ENCODE measurements around the gene DNAJC13. TPM values are rescaled to one million over a fixed set of nuclear protein-coding genes. Genes with fewer than 3 reads are reported as not detected.

DNAJC13 gene
- total RNA-seq, 1 experiment from 2014 or later: 28.8 TPM

GRCh38 chr3:132486099-132486498, 68.8 kb downstream of the DNAJC13 start:
- ChIA-PET CTCF (no interaction called here), RAD21 (ENCODE audit: low non-redundant PET in 1 of 2, low total read pairs in 2 of 2, uncharacterized antibody in 2 of 2, unreplicated experiment in 2 of 2) (no interaction called here), POLR2A (no interaction called here)
- TF ChIP-seq CBX3 (IDR thresholded peaks at IDR 0.05; ENCODE audit: low read depth): no peak
- TF ChIP-seq POLR2AphosphoS5 (IDR thresholded peaks at IDR 0.05; ENCODE audit: low read depth, low read length): no peak
- TF ChIP-seq MAX (IDR thresholded peaks at IDR 0.05): no peak
- TF ChIP-seq, protein P1, sequence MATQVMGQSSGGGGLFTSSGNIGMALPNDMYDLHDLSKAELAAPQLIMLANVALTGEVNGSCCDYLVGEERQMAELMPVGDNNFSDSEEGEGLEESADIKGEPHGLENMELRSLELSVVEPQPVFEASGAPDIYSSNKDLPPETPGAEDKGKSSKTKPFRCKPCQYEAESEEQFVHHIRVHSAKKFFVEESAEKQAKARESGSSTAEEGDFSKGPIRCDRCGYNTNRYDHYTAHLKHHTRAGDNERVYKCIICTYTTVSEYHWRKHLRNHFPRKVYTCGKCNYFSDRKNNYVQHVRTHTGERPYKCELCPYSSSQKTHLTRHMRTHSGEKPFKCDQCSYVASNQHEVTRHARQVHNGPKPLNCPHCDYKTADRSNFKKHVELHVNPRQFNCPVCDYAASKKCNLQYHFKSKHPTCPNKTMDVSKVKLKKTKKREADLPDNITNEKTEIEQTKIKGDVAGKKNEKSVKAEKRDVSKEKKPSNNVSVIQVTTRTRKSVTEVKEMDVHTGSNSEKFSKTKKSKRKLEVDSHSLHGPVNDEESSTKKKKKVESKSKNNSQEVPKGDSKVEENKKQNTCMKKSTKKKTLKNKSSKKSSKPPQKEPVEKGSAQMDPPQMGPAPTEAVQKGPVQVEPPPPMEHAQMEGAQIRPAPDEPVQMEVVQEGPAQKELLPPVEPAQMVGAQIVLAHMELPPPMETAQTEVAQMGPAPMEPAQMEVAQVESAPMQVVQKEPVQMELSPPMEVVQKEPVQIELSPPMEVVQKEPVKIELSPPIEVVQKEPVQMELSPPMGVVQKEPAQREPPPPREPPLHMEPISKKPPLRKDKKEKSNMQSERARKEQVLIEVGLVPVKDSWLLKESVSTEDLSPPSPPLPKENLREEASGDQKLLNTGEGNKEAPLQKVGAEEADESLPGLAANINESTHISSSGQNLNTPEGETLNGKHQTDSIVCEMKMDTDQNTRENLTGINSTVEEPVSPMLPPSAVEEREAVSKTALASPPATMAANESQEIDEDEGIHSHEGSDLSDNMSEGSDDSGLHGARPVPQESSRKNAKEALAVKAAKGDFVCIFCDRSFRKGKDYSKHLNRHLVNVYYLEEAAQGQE (IDR thresholded peaks at IDR 0.05; ENCODE audit: low read depth): no peak
- no peak for TF ChIP-seq ATF3 (IDR thresholded peaks at IDR 0.05)
- TF ChIP-seq ZFX (IDR thresholded peaks at IDR 0.05): no peak
- TF ChIP-seq SRF (IDR thresholded peaks at IDR 0.05; ENCODE audit: low read depth): no peak
- TF ChIP-seq EZH2phosphoT487 (IDR thresholded peaks at IDR 0.05; ENCODE audit: borderline replicate concordance): no peak
- no peak for TF ChIP-seq EZH2 (IDR thresholded peaks at IDR 0.05)
- no peak for TF ChIP-seq EGR1 (IDR thresholded peaks at IDR 0.05; ENCODE audit: low read depth)
- no peak for TF ChIP-seq ELF1 (IDR thresholded peaks at IDR 0.05; ENCODE audit: borderline replicate concordance, low read depth)
- no peak for TF ChIP-seq RAD21 (IDR thresholded peaks at IDR 0.05; ENCODE audit: low read depth)
- no peak for TF ChIP-seq JUND (IDR thresholded peaks at IDR 0.05)
- TF ChIP-seq CEBPB (IDR thresholded peaks at IDR 0.05; ENCODE audit: low read depth): no peak
- TF ChIP-seq POLR2A (IDR thresholded peaks at IDR 0.05; ENCODE audit: borderline replicate concordance, extremely low read depth, insufficient read depth, insufficient read length): no peak
- ATAC-seq (no peak), DNase-seq (ENCODE audit: low read depth, low spot score) (no peak)
- Histone ChIP-seq H3K36me3 (ENCODE audit: control insufficient read depth in 1 of 2, insufficient read depth in 2 of 2, low read length in 2 of 2) (peaks cover 0 to 3% of the 10 kb centered on the region in 2 experiments; a peak in 1 of 4 replicates), H2AFZ (ENCODE audit: low read depth, low read length, poor library complexity, severe bottlenecking) (no peak overlapping the region), H3K4me2 (ENCODE audit: low read length) (no peak overlapping the region), H3K27me3 (ENCODE audit: insufficient read depth, low read length) (no peaks in the 10 kb centered on the region), H3K4me3 (replicated peaks in 1 of 2; ENCODE audit: low read depth in 1 of 2, low read length in 2 of 2) (no peak overlapping the region), H3K9me3 (ENCODE audit: control insufficient read depth in 1 of 2, insufficient read depth in 1 of 2, low read depth in 1 of 2, low read length in 2 of 2) (no peaks in the 10 kb centered on the region), H3K9ac (ENCODE audit: low read length) (no peak overlapping the region), H3K4me1 (ENCODE audit: control insufficient read depth in 1 of 2, insufficient read depth in 2 of 2, low read length in 2 of 2) (no peaks in the 10 kb centered on the region), H3K79me2 (ENCODE audit: insufficient read depth, low read length) (no peaks in the 10 kb centered on the region), H3K9me2 (ENCODE audit: insufficient read depth) (no peaks in the 10 kb centered on the region), H3K27ac (ENCODE audit: low read depth, low read length) (no peak overlapping the region), H4K20me1 (ENCODE audit: insufficient read depth) (no peaks in the 10 kb centered on the region)
- intact Hi-C loops (cut with micrococcal nuclease): no loop called here
- no TSS peak for BruUV-seq (replicated peaks)
